Natural killer cell treated with Interleukin-12 subunit alpha and Interleukin-12 subunit beta and Interleukin-15 and Interleukin-18, amount 100 ng/mL, for 72 hours (primary cell): ENCODE data around the gene RNF26. TPM values are rescaled to one million over a fixed set of nuclear protein-coding genes. Genes with fewer than 3 reads are reported as not detected.

Source experiments
- ATAC-seq, 2 donors: fragments of 150-1000 bp; cut with Tn5 transposase in 1 of 2; sonication (Bioruptor Pico), chemical (Tn5 transposase) in 1 of 2; 2 replicates each; pipeline ENCODE4 v1.10.0; 2021
- DNase-seq: peaks from one replicate; pipeline ENCODE4 v3.0.0; 2022; ENCODE audit warnings: low spot score
- H3K27ac Mint-ChIP-seq, 2 donors: 1 replicate in 1 of 2; 2 replicates in 1 of 2; pipeline ENCODE4 v1.8.0; 2022; ENCODE audit warnings: mixed read lengths in 2 of 2, mild to moderate bottlenecking in 1 of 2, moderate library complexity in 1 of 2
- H3K27me3 Mint-ChIP-seq, 2 donors: 1 replicate in 1 of 2; 2 replicates in 1 of 2; pipeline ENCODE4 v1.8.0; 2022; ENCODE audit warnings: mixed read lengths in 2 of 2
- H3K36me3 Mint-ChIP-seq: one replicate; pipeline ENCODE4 v1.8.0; 2022; ENCODE audit warnings: mixed read lengths
- H3K4me1 Mint-ChIP-seq, 2 donors: 1 replicate in 1 of 2; 2 replicates in 1 of 2; pipeline ENCODE4 v1.8.0; 2022; ENCODE audit warnings: low read depth in 2 of 2, mixed read lengths in 2 of 2, mild to moderate bottlenecking in 1 of 2
- H3K4me3 Mint-ChIP-seq: one replicate; pipeline ENCODE4 v1.8.0; 2022; ENCODE audit warnings: mixed read lengths
- H3K9me3 Mint-ChIP-seq: 2 replicates; pipeline ENCODE4 v1.8.0; 2022; ENCODE audit warnings: mixed read lengths
- total RNA-seq, 2 donors: library from RNA; stranded (reverse); gene quantifications; one replicate each; pipeline ENCODE4 v1.2.3, GENCODE V29; 2022

Gene RNF26
- total RNA-seq, 2 donors from 2014 or later, result 16.6 to 32.5 TPM

GRCh38 chr11:119344291-119345010 is 10.1 kb downstream of the RNF26 start:
- no peaks in the 10 kb centered on the region for H3K36me3 Mint-ChIP-seq
- no peak for DNase-seq
- H3K9me3 Mint-ChIP-seq, result no peaks in the 10 kb centered on the region
- no peak for ATAC-seq
- H3K4me1 Mint-ChIP-seq, result peaks cover 4 to 5% of the 10 kb centered on the region in 2 donors
- no peak overlapping the region for H3K27ac Mint-ChIP-seq
- H3K4me3 Mint-ChIP-seq, result no peak overlapping the region
- peaks cover 21 to 26% of the 10 kb centered on the region in 2 donors for H3K27me3 Mint-ChIP-seq

GRCh38 chr11:119345685-119346084 is 11.4 kb downstream of the RNF26 start:
- Mint-ChIP-seq H3K9me3 (no peaks in the 10 kb centered on the region), H3K4me1 (peaks cover 5 to 7% of the 10 kb centered on the region in 2 donors), H3K27ac (no peak overlapping the region), H3K36me3 (no peaks in the 10 kb centered on the region), H3K27me3 (peaks cover 24% of the 10 kb centered on the region in 2 donors), H3K4me3 (no peak overlapping the region)
- ATAC-seq (no peak), DNase-seq (no peak)

- H3K27ac Mint-ChIP-seq, result no peak within 1 kb of the TSS
- DNase-seq (no peak), ATAC-seq (no peak)
- H3K4me1 Mint-ChIP-seq, result peaks cover 0 to 7% of the 10 kb centered on the region in 2 donors
- no peaks in the 10 kb centered on the region for H3K36me3 Mint-ChIP-seq
- no peak within 1 kb of the TSS for H3K4me3 Mint-ChIP-seq
- peaks cover 26% of the 10 kb centered on the region in 2 donors for H3K27me3 Mint-ChIP-seq
- H3K9me3 Mint-ChIP-seq, result no peaks in the 10 kb centered on the region
These were observed 12.3 kb downstream of the RNF26 start, which contains the start of gene MFRP for GRCh38 chr11:119346605-119347004. TSS of gene MFRP (minus strand) at chr11:119346705. CDS start at chr11:119346513, 192 bp downstream.

GRCh38 chr11:119347242-119347641 is 12.9 kb downstream of the RNF26 start:
- Mint-ChIP-seq H3K27me3 (peaks cover 28 to 32% of the 10 kb centered on the region in 2 donors), H3K4me3 (no peak overlapping the region), H3K27ac (no peak overlapping the region), H3K9me3 (no peaks in the 10 kb centered on the region), H3K36me3 (no peaks in the 10 kb centered on the region), H3K4me1 (peaks cover 0 to 7% of the 10 kb centered on the region in 2 donors)
- ATAC-seq (no peak), DNase-seq (no peak)

- DNase-seq (no peak), ATAC-seq (no peak)
- Mint-ChIP-seq H3K27me3 (peaks cover 31 to 33% of the 10 kb centered on the region in 2 donors), H3K9me3 (no peaks in the 10 kb centered on the region), H3K27ac (no peak overlapping the region), H3K36me3 (no peaks in the 10 kb centered on the region), H3K4me3 (no peak overlapping the region), H3K4me1 (peaks cover 0 to 7% of the 10 kb centered on the region in 2 donors)
These were observed 13.7 kb downstream of the RNF26 start for GRCh38 chr11:119347940-119348605.

- no peak for ATAC-seq
- no peaks in the 10 kb centered on the region for H3K9me3 Mint-ChIP-seq
- peak overlapping the region in 1 of 2 donors; percentile 57 for H3K27ac Mint-ChIP-seq
- DNase-seq, result no peak
- H3K4me3 Mint-ChIP-seq, result no peak overlapping the region
- H3K27me3 Mint-ChIP-seq, result peaks cover 29 to 37% of the 10 kb centered on the region in 2 donors
- peaks cover 0 to 7% of the 10 kb centered on the region in 2 donors for H3K4me1 Mint-ChIP-seq
- no peaks in the 10 kb centered on the region for H3K36me3 Mint-ChIP-seq
These were observed 16.0 kb downstream of the RNF26 start for GRCh38 chr11:119350302-119350701.

GRCh38 chr11:119351232-119351631 is 16.9 kb downstream of the RNF26 start:
- Mint-ChIP-seq H3K4me3 (no peak overlapping the region), H3K4me1 (peaks cover 3 to 7% of the 10 kb centered on the region in 2 donors), H3K36me3 (no peaks in the 10 kb centered on the region), H3K27ac (no peak overlapping the region), H3K27me3 (peaks cover 35 to 40% of the 10 kb centered on the region in 2 donors), H3K9me3 (no peaks in the 10 kb centered on the region)
- ATAC-seq, result no peak
- DNase-seq, result no peak

GRCh38 chr11:119352857-119353260 is 18.5 kb downstream of the RNF26 start:
- Mint-ChIP-seq H3K4me3 (no peak overlapping the region), H3K9me3 (no peaks in the 10 kb centered on the region), H3K36me3 (no peaks in the 10 kb centered on the region), H3K4me1 (peaks cover 15 to 16% of the 10 kb centered on the region in 2 donors), H3K27me3 (peaks cover 37 to 51% of the 10 kb centered on the region in 2 donors), H3K27ac (no peak overlapping the region)
- DNase-seq (no peak), ATAC-seq (no peak)

- Mint-ChIP-seq H3K4me1 (peaks cover 12 to 16% of the 10 kb centered on the region in 2 donors), H3K36me3 (no peaks in the 10 kb centered on the region), H3K27ac (no peak overlapping the region), H3K4me3 (no peak overlapping the region), H3K9me3 (no peaks in the 10 kb centered on the region), H3K27me3 (peaks cover 45 to 61% of the 10 kb centered on the region in 2 donors)
- DNase-seq (no peak), ATAC-seq (no peak)
These were observed 20.9 kb downstream of the RNF26 start for GRCh38 chr11:119355091-119355843.

GRCh38 chr11:119356349-119357031 is 22.2 kb downstream of the RNF26 start:
- peaks cover 46 to 53% of the 10 kb centered on the region in 2 donors for H3K27me3 Mint-ChIP-seq
- ATAC-seq (peak; percentile 84 to 88), DNase-seq (peak; percentile 75)
- H3K36me3 Mint-ChIP-seq, result no peaks in the 10 kb centered on the region
- peak overlapping the region; percentile 91 for H3K4me3 Mint-ChIP-seq
- H3K27ac Mint-ChIP-seq, result peak overlapping the region in 1 of 2 donors; percentile 28
- no peaks in the 10 kb centered on the region for H3K9me3 Mint-ChIP-seq
- peaks cover 9 to 16% of the 10 kb centered on the region in 2 donors for H3K4me1 Mint-ChIP-seq

- ATAC-seq (no peak), DNase-seq (no peak)
- Mint-ChIP-seq H3K4me1 (peaks cover 8 to 16% of the 10 kb centered on the region in 2 donors), H3K27me3 (peaks cover 43 to 49% of the 10 kb centered on the region in 2 donors), H3K36me3 (no peaks in the 10 kb centered on the region), H3K4me3 (peak overlapping the region; percentile 91), H3K27ac (no peak overlapping the region), H3K9me3 (no peaks in the 10 kb centered on the region)
These were observed 22.7 kb downstream of the RNF26 start for GRCh38 chr11:119357074-119357473.

- DNase-seq (no peak), ATAC-seq (no peak)
- peaks cover 11 to 19% of the 10 kb centered on the region in 2 donors for H3K4me1 Mint-ChIP-seq
- no peak overlapping the region for H3K4me3 Mint-ChIP-seq
- no peak overlapping the region for H3K27ac Mint-ChIP-seq
- H3K36me3 Mint-ChIP-seq, result no peaks in the 10 kb centered on the region
- peaks cover 51 to 53% of the 10 kb centered on the region in 2 donors for H3K27me3 Mint-ChIP-seq
- peaks cover 2% of the 10 kb centered on the region for H3K9me3 Mint-ChIP-seq
These were observed 25.3 kb downstream of the RNF26 start for GRCh38 chr11:119359365-119360214.
